Activated naive CD4-positive, alpha-beta T cell (primary cell): ENCODE data around the gene HOXB1.
"Not testable (repeated sequence)": the region's sequence is repeated elsewhere in the genome, so short reads cannot be mapped to it uniquely, and the experiment has no call there.

Experiments
- DNase-seq, 4 experiments: peaks; one replicate each; lab custom pipeline; 2025; lab: John Stamatoyannopoulos, UW

HOXB1 gene

DNA sequence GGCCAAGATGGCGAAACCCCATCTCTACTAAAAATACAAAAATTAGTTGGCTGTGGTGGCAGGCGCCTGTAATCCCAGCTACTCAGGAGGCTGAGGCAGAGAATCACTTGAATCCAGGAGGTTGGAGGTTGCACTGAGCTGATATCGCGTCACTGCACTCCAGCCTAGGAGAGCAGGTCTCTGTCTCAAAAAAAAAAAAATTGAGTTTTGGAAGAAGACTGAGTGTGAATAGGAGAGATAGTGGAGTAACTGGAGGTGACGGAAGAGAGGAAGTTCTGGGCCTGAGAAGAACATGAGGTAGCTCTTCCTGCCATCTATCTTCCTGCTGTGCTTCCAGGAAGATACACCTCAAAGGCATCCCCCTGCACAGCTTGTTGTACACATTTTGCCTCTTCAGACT, 11.4 kb downstream of the HOXB1 start:
- DNase-seq, result no peak

DNA sequence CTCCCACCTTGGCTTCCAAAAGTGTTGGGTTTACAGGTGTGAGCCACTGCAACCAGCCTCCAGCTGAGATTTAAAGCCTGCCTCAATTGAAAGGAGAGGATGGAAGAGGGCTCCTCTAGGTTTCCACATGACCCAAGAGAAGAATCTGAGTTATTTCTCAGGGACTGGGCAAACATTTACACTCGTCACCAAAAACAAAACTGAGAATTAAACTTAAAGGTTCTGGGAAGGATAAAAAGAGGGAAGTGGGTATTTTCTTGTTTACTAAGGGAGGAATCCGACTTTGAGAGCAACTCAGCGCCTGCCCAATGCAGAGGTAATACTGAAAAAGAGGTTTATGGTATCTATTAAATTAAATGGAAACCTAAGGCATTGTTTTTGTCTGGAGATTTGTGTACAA, 13.3 kb downstream of the HOXB1 start:
- no peak for DNase-seq

DNA sequence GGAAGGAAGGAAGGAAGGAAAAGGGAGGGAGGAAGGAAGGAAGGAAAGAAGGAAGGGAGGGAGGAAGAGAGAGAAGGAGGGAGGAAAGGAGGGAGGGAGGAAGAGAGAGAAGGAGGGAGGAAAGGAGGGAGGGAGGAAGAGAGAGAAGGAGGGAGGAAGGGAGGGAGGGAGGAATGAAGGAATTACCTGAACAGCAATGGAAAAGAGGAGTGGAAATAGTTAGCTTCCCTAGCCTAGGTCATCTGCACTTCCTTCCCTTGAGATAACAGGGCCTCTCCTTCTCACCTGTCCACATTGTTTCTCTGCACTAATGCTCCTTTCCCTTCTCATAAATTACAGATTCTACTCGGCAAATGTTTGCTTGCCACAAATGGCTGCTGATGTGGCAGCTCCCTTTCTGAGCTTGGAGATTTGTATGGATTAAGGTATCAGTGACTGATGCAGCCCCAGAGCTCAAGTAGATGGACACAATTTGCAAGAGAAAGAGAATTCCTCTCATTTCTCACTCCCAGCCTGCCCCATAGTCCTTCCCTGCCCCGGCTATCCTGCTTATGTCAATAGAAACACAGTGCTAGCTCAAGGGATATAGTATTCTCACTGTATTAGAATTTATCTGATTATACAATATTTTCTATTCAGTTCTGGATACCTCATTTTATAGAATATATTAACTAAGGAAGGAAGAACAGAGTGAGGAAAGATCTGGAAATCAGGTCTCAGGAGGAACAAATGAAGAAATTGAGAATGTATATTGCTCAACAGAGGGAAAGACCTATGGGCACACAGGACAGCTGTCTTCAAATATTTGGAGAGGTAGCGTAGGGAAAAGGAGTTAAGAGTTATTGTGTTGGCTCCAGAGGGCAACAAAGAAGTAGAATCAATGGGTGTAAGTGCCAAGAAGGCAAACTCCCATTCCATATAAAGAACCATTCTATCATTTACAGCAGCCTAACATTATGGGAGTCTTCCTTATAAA, 14.6 kb downstream of the HOXB1 start:
- DNase-seq, result no peak

DNA sequence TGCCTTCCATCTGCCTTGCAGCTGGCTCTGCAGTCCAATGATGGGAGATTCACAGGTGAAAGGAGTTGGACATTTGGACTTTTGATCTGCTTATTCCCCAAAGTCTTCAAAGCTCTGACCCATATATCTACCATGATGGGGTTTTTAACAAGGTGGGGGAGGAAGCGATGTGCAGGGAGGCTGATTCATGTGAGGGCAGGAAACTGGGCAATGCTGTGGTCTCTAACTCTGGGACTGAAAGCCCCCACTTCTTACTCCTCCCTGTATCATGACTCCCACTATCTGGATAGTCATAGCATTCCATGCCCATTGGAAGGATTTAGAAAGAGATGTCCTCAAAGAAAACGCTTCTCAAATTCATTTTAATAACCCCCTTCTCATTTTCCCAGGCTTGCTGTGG, 16.3 kb downstream of the HOXB1 start:
- no peak for DNase-seq

DNA sequence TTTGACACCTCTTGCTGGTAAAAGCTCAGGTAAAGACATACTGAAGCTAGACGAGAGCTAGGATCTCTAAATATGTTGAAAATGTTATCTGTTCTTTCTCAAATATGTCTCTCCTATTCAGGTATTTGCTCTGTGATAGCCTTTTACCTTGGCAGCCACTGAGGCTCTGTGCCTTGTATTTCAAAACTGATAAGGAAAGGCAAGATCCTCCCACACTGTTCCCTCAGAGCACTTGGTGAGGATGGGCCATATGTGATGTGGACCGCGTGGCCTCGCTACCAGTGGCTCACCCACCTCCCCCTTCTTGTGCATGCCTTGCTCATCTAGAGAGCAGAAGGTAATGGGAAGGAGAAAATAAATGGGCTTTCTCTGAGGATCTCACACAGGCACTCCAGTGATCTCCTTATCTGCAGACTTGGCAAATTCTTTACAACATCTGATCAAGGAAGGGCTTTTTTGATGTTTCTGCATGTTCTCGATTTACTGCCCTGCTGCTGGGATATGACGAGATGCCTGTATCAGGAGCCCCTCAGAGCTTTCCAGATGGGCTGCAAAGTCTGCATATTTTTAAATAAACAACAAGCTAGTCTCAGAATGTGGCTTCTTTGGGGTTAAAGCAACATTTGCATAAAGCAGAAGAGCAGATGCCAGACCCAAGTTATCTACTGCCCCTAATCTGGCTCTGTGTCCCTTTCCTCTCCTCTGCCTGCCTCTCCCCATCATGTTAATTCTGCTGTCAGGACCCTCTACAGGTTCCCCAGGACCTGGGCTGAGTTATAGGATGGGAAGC, 16.9 kb downstream of the HOXB1 start:
- DNase-seq, result no peak

DNA sequence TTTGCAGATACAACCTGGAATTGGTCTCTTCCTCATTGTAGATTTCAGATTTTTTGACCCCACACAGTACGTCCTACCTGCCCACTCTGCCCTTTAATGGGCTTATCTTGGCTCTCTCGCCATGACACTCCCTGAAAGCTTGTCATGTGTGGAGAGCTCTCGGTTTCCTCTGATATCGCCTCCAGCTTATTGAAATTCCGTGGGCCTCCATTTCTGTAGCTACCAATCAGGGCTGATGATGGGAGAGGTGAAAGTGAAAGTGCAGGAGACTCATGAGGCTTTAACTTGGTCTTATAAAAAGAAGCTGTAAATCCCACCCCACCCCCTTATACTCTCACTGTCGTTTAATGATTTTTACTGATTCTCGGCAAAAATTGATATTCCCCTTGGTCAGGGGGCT, 17.7 kb downstream of the HOXB1 start:
- DNase-seq, result no peak

DNA sequence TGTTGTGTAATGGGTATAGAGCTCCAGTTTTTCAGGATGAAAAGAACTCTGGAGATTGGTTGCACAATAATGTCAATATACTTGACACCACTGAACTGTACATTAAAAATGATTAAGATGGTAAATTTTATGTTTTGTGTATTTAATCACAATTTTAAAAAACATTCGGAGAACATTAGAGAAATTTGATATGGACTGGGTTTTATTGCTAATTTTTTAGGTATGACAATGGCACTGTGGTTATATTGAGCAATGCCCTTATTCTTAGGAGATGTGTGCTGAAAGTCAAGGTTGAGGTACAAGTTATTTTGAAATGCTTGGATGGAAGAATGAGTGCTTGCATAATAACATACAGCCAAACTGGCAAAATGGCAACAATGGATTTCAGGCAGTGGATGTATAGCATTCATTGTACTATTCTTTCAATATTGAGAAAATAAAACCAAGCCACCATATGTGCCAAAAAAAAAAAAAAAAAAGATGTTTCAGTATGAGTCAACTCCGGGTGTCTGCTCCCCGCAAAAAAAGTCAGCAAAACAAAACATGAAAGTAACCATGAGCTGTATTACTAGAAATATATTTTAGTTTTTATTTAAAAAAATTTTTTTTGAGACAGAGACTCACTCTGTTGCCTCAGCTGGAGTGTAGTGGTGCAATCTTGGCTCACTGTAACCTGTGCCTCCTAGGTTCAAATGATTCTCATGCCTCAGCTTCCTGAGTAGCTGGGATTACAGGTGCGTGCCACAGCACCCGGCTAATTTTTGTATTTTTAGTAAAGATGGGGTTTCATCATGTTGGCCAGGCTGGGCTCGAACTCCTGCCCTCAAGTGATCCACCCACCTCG, 19.8 kb downstream of the HOXB1 start:
- peak in 1 of 4 experiments; percentile 13 for DNase-seq

DNA sequence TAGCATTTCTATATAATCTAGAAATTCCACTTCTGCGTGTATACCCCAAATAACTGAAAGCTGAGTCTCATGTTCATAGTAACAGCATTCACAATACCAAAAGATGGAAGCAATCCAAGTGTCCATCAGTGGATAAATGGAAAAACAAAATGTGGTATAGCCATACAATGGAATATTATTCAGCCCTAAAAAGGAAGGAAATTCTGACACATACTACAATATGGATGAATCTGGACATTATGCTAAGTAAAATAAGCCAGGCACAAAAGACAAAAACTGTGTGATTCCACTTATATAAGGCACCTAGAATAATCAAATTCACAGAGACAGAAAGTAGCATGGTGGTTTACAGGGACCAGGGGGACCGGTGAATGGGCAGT, 20.4 kb downstream of the HOXB1 start:
- DNase-seq, result no peak

DNA sequence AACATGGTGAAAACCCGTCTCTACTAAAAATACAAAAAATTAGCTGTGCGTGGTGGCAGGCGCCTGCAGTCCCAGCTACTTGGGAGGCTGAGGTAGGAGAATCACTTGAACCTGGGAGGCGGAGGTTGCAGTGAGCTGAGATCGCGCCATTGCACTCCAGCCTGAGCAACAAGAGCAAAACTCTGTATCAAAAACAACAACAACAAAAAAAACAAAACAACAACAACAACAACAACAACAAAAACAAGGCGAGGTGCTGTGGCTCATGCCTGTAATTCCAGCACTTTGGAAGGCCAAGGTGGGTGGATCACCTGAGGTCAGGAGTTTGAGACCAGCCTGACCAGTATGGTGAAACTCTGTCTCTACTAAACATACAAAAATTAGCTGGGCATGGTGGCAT, 21.1 kb downstream of the HOXB1 start:
- DNase-seq, result not testable (repeated sequence)

DNA sequence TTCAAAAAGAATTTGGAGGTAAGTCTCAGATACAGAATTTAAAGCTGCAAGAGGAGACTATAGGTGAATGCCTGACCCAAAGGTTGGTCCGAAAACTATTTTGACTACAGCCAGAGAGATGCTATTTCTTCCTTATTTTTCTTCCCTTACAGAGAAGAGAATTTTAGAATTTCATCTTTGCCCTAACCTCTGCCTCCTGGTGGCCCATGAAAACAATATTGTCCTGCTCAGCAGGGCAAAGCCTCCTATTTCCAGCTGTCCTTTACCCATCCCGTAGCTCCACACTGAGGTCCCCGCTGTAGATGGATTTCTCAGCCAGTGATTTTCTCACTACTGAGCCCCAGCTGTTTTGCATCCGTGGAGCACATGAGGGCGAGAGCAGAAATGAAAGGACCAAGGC, 24.6 kb downstream of the HOXB1 start:
- no peak for DNase-seq

DNA sequence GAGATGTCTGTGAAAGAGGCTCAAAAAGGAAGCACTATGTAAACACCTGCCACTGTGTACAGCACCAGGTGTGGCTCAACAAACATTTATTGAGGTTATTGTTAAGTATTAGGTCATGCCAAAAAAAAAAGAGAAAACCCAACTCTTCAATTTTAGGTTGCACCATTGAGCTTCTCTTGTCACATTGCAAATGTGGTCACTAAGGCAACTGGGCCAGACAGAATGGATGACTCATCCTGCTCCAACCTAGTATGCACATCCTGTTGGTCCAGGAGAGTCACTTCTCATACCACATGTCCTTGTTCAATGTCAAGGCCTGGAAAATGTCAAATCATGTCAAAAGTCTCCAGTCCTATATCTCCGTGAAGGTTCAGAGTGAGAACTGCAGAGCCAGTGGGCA, 25.0 kb downstream of the HOXB1 start:
- DNase-seq, result no peak

DNA sequence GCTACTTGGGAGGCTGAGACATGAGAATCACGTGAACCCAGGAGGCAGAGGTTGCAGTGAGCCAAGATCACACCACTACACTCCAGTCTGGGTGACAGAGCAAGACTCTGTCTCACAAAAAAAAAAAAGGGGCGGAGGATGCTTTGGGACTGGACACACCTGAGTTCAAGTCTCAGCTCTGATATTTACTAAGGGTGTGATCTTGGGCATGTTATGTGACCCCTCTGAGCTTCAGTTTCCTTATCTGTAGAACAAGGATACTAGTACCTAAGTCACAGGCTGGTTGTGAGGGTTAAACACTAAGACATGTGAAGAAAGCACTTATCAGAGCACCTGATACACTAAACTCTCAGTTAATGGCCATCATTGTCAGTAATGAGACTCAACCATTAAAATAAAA, 25.9 kb downstream of the HOXB1 start:
- no peak for DNase-seq

DNA sequence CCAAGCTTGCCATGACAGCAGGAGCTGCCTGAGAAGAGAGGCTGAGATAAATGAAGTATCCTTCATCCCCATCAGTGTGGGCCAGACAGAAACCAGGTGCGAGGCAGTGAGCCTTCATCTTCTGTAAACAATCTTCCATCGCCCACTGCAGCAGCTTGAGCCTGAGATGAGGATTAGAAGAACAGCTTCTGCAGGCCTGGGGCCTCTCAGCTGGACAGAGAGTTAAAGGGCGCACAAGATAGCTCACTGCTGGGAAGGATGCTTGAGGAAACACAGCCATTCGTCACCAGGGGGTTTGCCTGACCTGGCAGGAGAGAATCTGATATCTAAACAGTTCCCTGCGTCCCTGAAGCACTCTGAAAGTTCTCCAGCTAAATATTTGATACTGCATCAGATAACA, 27.1 kb downstream of the HOXB1 start:
- DNase-seq, result no peak

DNA sequence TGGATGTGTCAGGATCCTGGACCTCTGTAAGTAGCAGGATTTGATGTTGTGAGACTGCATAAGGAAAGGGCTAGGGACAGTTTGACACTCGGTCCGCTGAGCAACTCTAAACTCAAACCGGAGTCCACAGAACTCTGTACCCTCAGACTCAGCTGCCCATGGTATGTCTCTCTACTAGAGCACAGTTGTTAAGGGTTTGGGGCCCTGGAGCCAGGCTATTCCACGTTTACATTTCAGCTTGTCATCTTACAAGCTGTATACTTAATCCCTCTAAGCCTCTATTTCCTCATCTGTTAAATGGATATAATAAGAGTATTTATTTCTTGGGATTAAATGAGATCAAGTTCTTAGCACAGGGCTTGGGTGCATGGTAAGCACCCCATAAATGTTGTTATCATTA, 27.9 kb downstream of the HOXB1 start:
- no peak for DNase-seq

DNA sequence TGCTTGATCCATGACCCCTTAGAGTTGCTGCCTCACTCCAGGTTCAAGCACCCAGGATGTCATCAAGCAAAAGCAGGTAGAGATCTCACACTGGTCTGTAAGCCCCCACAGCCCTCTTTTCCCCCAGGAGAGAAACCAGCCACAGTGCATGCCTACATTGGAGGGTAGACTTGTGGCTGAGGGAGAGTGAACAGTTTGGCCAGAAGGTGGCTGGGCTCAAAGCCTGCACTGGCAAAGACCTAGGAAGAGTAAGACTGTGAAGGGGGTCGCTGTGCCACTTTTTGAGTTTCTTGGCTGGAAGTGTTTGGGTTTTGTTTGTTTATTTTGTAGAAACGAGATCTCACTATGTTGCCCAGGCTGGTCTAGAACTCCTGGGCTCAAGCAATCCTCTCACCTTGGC, 28.5 kb downstream of the HOXB1 start:
- DNase-seq, result no peak

DNA sequence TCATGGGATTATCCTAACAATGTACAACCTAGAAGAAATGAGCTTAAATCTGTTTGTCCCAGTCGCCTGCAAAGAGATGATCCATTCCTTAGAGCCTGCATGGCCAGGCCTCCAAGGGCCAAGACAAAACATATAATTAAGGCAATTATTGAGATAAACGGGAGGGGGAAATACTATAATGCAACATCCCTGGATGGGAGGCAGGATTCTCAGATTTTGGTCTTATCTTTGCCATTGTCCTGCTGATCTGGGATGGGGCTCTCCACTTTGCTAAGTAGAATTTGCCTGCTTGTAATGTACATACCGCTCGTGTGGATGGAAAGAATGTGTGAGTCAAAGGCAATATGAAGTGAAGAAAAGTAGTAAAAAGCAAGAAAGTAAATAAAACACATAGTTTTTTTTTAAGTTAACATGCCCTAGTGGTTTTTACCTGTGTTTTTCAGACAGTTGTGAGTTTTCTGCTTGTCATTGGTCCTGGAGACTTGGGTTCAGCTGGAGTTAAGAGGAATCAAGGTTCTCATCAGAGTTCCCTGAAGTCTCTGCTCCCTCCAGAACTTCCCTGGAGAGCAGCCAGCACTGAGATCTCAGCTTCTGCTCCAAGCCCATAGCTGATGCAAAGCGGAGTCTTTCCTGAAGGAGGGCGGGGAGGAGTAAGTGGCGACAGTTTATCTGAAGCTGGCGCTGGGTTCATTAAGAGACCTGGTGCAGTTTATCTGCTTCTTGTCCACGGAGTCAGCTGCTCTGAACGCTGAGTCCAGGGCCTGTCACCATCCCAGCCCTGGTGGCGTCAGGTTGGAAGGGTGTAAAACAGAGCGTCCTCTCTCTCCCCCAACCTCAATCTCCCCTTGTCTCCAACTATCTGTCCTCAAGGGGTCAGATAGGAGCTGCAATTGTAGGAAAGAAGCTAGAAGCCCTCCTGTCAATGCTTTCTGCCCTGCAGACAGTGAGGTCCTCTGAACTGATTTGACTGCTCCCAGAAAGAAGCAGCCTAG, 30.1 kb downstream of the HOXB1 start:
- no peak for DNase-seq

DNA sequence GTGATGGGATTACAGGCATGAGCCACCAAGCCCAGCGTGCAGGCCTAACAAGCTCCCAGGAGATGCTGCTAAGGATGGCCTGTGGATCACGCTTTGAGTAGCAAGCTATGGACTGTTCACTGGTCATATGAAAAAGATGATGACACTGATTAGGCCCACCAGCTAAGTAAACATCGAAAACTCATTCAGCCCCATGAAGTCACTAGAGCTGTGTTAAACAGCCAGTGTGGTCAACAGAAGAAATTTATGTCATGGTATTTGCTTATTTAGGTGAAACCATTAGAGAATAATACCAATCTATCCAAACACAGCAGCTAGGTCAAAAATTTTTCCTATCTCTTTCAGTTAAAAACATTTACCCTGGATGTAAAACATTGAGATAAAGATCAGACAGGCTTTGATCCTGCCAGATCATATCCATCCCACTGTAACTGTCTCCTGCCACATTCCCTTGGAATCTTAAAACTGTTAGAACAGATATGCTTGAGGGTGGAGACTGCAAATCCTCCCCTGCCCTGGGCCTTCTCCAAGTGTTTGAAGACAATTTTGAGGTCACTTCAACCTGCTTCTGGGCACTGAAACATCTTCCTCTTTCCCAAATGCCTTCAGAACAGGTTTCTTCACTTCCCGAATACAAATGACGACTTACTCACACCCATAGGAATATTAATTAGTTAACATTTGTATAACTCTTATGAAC, 30.9 kb downstream of the HOXB1 start:
- no peak for DNase-seq

DNA sequence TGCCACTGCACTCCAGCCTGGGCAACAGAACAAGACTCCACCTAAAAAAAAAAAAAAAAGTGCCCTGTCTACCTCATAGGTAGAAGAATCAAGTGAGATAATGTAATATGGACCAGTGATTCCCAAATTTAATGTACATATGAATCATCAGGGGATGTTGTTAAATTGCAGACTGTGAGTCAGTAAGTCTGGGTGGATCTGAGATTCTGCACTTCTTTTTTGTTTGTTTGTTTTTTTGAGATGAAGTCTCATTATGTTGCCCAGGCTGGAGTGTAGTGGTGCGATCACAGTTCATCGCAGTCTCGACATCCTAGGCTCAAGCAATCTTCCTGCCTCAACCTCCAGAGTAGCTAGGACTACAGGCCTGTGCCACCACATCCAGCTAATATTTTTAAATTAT, 31.6 kb downstream of the HOXB1 start:
- DNase-seq, result no peak

DNA sequence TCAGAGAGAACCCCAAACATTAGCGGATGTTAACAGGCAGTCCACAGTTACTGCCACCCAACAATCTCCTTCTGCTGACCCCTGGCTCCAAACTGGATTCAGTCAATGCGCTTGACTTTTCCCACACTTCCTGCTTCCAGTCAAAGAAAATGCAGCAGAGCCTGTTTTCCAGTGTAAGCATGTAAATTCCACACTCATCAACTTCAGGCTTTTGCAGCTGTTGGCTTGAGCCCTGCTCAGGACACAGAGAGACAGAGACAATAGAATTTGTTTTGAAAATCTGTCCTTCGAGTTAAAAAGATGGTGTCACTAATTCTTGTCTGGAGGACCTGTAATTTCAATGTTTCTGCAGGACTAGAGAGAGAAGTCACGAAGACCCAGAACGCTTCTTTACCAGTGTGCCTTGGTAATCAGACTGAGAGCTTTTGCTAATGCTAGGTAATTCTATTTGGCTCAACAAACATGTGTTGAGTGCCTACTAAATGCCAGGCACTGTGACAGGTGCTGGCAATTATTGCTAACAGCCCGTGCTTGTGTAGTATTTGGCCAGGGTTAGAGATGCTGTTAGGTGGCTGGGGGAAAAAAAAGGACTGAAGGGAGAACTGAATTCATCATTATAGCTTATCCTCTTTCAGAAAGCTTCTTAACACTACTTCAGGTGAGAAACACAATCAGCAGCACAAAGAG, 32.5 kb downstream of the HOXB1 start:
- DNase-seq, result no peak

DNA sequence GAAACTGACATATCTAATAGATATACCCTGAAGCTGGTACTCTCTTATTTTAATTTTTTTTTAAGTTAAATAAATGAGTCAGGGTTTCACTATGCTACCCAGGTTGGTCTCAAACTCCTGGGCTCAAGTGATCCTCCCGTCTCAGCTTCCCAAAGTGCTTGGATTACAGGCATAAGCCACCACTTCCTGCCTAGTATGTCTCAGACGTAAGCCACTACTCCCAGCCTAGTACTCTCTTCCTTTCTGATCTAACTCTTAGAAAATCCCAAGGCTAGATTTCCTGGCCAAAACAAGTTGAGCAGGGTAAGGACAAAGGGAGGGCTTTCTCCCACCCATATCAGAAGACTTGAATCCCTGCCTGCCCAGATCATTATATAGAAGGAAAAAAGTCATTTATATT, 33.7 kb downstream of the HOXB1 start:
- no peak for DNase-seq
